Stimulated activated CD8-positive, alpha-beta memory T cell treated with anti-CD3 and anti-CD28 coated beads, Interleukin-4, amount 100 ng/mL, for 1 hour (primary cell): ENCODE results near the gene PRKCB.
"Not testable (repeated sequence)": the region's sequence is repeated elsewhere in the genome, so short reads cannot be mapped to it uniquely, and the experiment has no call there.

Experiments
- DNase-seq, 2 donors: peaks; one replicate each; pipeline ENCODE4 v3.0.0-alpha.2; 2020; ENCODE audit warnings: low read depth in 2 of 2, low spot score in 1 of 2

PRKCB gene

DNA sequence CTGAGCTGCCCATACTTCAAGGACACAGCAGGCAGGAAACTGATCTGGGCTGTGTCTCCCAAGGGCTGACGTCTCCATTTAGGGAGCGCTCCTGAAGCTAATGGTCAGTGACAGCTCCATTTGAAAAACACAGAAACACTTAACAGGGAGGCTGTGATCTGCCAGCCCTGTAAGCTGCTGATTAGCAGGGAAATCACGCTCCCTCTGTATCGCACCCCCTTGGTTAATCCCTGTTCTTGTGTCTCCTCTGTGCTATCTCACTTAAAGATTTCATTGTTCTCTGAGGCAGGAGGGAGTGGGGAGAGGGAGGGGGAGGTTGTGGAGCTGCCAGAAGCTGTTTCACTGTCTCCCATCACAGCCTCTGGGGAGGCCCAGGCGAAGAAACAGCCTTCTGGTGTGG, 372.9 kb downstream of the PRKCB start:
- DNase-seq = no peak

DNA sequence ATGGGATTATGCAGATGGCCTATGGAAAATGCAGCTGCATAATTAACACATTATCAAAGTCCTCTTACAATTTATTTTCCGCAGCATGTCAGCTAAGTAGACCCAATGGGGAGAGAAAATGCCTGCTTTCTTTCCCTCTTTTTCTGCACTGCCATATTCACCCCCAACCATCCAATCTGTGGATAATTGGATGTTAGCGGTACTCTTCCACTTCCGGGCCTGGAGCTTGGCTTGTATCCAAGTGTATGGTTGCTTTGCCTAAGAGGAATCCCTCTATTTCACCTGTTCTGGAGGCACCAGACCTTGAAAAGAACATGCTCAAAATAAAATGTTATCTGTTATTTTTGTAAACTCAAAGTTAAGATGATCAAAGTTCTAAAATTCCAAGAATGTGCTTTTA, 379.2 kb downstream of the PRKCB start:
- no peak for DNase-seq

DNA sequence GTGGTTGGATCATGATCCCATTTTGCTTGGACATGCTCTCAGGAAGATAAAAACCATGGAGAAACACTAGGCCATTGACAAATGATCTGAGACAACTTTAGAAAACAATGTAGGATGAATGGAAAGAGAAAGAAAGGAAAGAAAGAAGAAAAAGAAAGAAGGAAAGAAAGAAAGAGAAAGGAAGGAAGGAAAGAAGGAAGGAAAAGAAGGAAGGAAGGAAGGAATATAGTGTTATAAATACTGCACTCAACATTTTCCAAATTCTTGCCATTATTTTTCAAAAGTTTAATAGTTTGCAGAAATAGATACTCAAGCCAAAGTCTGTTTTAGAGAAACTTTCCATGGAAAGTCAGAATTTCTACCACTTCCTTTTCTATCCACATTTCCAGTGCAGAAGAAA, 381.2 kb downstream of the PRKCB start:
- DNase-seq = no peak

DNA sequence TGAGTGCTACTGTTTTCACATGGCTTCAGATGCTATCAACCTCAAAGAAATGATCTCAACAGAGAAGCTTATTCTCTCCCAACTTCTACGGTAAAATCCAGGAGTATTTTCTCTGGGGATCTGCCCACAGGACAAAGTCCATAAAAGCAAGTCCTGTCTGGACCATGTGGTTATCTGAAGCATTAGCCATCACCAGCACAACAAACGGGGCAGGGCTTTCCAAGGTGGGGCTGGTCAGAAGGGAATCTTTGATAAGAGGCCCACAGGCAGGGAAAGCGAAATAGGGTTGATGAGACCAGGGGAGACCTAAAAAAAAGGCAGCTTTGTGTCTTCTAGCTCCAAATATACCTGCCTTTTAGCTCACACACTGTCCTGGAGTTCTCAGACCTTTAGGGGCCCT, 381.7 kb downstream of the PRKCB start:
- DNase-seq = no peak

DNA sequence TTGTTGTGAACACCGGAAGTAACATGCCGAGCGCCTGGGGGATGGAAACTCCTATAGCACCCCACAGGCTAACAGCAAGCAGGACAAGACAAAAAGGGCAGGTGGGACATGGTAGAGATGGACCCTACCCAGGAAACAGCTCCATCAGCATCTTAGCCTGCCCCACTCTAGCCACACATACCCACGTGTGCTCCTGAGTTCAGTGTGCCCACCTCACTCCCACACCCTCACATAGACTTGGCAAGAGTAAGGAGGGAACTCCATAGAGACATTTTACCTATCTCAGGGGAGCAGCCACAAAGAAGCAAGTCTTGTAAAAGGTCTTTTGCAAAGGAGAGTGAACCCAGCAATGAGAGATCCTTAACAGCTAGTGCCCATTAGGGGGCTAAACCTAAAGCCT, 382.5 kb downstream of the PRKCB start:
- no peak for DNase-seq

DNA sequence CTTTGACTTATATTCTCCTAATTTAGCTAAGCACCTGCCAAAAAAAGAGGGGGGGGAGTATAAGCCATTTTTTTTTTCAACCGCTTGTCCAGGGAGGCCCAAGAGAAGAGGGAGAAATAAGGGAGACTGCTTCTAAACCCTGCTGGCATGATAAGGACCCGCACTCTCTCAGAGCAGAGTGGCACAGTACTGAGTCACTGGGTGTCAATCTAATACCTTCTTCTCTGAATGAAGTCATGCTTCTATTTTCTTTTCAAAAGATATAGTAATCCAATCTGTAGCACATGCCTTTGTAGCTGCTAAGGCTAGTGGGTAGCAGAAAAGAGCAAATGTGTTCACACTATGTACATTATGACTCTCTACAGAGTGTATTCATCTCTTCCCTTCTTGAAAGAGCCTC, 385.4 kb downstream of the PRKCB start:
- no peak for DNase-seq

DNA sequence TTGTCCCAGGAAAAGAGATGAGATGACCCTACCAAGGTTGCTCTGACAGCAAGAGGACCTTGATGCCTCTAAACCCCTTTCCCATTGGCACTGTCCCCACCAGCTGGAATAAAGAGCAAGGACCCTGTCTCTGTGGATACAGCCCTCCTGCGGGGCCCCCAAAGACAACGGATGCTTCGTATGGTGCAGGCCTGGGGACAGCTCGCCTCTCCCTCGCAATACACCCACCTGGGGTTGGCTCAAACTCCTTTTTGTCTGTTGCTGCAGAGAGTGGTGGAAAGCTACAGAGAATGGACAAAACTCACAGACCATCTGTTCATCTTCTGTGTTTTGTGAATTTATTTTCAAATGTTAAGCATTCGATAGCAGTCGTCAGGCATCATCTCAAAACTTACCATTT, 392.7 kb downstream of the PRKCB start:
- DNase-seq = no peak

DNA sequence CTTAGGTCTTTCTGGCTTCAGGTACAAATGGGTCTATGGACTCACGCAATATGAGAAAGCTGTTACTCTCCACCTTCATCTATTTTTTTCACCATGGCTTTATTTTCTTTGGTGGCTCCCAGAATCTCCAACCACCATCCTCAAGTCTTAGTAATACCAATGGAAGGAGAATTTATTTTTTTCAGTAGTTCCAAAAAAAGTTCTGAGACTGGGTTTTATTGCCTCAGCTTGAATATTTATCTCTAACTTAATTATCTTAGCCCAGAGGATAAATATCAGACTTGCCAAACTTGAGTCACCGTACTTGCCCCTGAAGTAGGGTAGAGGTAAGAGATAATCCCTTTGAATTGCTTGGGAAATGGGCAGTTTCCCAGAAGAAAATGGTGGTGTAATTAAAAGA, 397.2 kb downstream of the PRKCB start:
- DNase-seq = no peak

DNA sequence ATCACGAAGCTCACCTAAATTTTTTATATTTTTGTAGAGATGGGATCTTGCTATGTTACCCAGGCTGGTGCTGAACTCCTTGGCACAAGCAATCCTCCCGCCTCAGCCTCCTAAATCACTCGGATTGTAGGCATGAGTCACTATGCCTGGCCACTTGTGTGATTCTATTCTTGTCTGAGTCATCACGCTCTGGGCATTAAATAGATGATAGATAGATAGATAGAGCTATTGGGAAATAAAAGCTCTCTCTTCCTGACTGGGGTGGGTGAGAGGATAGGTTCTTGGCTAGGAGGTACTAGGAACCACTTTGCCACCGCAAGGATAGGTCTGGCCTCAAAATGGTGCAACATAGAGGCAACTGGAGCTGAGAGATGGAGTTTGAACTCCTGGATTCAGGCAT, 399.0 kb downstream of the PRKCB start:
- no peak for DNase-seq

DNA sequence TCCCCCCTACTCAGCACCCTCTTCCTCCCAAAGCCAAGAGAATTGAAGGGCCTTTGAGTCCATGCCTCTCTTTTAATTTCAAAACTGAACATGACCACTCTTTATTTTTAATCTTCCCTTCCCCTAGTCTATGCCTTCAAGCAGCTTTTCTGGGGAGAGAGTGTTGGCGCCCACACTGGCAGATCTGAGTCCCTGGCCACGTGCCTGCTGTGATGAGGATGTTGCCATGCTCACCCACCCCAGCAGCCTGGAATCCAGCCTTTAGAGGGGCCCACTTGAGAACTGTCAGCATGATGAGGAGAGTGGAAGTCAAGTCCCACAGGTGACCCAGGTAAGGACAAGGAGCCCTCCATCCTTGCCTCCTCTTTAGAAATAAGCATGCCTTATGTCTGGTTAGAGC, 400.0 kb downstream of the PRKCB start:
- no peak for DNase-seq

DNA sequence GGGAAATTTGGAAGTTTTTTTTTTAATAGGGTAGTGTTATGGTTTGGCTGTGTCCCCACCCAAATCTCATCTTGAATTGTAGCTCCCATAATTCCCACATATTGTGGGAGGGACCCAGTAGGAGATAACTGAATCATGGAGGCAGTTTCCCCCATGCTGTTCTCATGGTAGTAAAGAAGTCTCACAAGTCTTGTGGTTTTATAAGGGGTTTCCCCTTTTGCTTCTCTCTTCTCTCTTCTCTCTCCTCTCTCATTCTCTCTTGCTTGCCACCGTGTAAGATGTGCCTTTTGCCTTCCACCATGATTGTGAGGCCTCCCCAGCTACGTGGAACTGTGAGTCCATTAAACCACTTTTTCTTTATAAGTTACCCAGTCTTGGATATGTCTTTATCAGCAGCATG, 403.1 kb downstream of the PRKCB start:
- DNase-seq = not testable (repeated sequence)

DNA sequence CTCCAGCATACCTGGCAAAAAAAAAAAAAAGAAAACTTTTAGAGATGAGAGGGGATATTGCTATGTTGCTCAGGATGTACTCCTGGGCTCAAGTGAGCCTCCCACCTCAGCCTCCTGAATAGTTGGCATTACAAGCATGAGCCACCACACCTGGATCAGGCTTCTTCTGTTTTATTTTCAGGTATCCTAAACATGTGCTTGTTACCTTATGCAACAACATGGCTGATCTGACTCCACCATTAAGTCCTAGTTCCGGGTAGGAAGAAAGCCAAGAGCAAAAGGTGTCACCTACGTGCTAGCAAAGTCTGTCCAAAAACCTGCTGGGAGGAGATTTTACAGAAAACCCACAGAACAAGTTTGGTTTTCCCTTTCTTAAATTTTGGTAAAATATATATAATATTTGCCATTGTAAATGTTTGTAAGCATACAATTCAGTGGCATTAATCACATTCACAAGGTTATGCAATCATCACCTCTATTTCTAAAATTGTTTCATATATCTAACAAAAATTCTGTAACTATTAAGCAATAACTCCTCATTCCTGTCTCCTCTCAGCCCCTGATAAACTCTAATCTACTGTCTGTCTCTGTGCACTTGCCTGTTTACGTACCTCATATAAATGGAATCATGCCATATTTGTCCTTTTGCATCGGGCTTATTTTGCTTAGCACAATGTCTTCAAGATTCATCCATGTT, 411.3 kb downstream of the PRKCB start:
- no peak for DNase-seq

DNA sequence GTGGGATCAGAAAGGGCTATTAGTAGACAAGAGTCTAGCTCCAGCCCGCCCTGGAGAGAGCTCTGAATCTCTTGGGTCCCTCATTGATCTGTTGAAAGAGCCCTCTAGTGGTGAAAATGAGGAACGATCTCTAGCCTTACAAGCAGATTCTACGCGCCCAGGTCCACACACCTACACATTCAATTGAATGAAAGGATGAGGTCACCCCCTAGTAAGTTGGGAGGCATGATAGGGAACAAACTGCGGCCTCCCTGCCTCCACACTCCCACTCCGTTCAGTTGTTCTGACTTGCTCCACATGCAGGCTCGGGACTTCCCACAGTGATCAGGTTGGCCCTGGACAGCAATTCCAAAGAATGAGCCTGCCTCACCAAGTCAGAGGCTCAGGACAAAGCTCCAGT, 417.4 kb downstream of the PRKCB start:
- DNase-seq = no peak

DNA sequence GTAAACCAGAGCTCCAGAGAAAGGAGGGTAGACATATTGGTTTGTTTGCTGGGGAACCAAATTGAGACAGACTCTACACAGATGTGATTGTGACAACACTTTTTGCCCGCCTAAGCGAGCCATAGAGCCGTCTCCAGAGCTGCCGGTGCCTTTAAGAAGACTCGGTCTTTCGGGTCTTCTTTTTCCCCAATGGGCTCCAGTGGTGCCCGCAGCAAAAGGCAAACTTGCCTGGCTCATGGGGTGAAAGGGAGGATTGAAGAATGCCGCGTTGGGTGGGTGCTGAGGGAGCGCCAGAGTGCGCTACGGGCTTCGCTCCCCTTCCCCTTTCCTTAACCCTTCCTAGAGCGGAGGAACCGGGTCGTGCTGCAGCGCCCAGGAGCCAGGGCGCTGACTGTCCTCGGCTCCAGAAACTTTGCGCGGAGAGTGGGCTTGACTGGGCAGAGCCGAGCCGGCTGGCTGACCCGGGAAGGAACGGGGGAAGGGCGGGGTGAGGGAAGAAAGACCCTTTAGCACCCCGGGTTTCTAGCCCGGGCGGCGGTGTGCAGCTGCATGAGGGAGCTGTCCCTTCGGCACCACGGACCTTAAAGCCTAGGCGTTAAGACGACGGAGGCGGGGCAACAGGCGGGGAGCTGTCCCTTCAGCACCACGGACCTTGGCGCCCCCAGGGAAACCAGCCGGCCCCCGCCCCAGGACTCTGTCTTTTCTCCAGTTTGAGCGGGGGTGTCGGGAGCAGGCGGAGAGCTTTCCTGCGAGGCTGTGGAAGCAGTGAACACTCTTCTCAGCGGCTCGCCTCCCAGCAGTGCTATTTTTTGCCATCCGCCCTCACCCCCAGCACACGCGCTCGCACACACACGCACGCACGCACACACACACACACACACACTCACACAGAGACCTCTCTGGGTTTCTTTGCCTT, 419.9 kb downstream of the PRKCB start, which contains the start of gene CACNG3:
CACNG3 (plus strand) TSS at position 880 of the 916 bp plus-strand sequence. CDS start 420 bp downstream, outside the sequence.
- DNase-seq = no peak

DNA sequence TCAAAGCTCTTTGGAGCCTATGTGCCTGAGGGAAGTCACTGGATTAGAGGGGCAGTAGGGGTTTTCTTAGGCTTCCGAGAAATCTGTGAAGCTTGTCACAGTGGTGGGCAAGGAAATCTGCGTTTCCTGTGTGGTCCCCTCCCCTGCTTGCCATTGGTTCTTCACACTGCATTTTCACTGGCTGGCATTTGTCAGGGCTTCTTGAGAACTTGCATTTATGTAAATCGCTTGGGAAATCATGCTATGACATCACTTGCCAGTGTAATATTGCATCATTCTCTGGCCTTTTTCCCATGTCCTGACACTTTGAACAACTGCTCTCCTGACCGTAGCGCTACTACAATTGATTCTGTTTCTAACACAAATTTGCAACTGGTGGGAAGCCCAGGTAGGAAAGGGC, 422.2 kb downstream of the PRKCB start:
- no peak for DNase-seq

DNA sequence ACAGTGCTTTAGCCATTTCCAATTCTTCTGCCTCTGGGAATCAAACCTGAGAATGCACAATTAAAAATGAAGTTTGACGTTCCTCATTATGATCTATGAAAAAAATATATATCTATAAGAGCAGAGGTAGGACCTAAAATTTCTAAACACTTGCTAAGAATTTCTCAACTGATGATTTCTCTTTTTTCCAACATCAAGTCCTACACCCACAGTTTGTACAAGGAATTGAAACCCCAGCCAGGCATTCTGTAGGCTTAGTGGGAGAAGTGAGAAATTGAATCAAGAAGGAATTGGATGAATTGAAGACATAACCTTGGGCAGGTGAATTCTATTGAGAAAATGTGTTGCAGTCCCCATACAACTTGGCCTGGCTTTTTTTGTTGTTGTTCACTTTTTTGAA, 423.0 kb downstream of the PRKCB start:
- DNase-seq = no peak

DNA sequence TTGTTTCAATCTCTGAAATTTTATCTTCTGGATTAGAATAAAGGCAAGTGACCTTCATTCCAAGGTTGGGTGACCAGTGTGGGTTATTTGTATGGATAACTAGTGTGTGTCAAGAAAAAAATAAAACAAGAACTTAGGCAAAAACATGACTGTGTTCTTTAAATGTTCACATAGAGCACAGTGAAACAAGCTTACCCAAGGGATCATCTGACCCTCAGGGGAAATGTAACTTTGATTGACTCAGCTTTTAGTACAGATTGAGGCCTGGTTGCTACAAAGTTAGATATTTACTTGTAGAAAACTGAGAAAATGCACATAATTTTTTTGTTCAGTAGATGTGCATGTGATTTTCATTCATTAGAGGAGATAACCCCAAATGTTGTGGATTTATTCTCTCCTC, 427.0 kb downstream of the PRKCB start:
- DNase-seq = no peak
